HG02981 (cell line): Measurements from ENCODE around the gene ZDHHC11B.
A peak's percentile ranks its signal among the peaks of the same experiment; 100 is the strongest.
"Not testable (repeated sequence)": the region's sequence is repeated elsewhere in the genome, so short reads cannot be mapped to it uniquely, and the experiment has no call there.

ENCODE experiments used
- ATAC-seq: cut with Tn5 transposase; IDR thresholded peaks from one replicate; pipeline ENCODE4 v1.9.1; 2021; ENCODE audit warnings: mild to moderate bottlenecking, moderate library complexity; ENCODE audit not compliant: unreplicated experiment

ZDHHC11B gene

GRCh38 chr5:784428-785177 is at the start of gene ZDHHC11B:
Gene ZDHHC11B (minus strand): TSS chr5:784729. CDS start chr5:766919, 17,810 bp downstream.
- peak; percentile 60 for ATAC-seq

GRCh38 chr5:834013-834412 is 49.5 kb upstream of the ZDHHC11B start:
- not testable (repeated sequence) for ATAC-seq

GRCh38 chr5:828194-828593 is 43.7 kb upstream of the ZDHHC11B start:
- ATAC-seq = not testable (repeated sequence)

GRCh38 chr5:825544-825943 is 41.0 kb upstream of the ZDHHC11B start:
- ATAC-seq = not testable (repeated sequence)

GRCh38 chr5:821504-821903 is 37.0 kb upstream of the ZDHHC11B start:
- ATAC-seq = no peak

GRCh38 chr5:820245-820644 is 35.7 kb upstream of the ZDHHC11B start:
- no peak for ATAC-seq

GRCh38 chr5:819078-819477 is 34.5 kb upstream of the ZDHHC11B start:
- no peak for ATAC-seq

GRCh38 chr5:816176-816575 is 31.6 kb upstream of the ZDHHC11B start:
- no peak for ATAC-seq

- ATAC-seq = no peak
These were observed 30.9 kb upstream of the ZDHHC11B start for GRCh38 chr5:815449-815848.

- not testable (repeated sequence) for ATAC-seq
These were observed 29.0 kb upstream of the ZDHHC11B start for GRCh38 chr5:813575-813974.

GRCh38 chr5:811384-811783 is 26.9 kb upstream of the ZDHHC11B start:
- ATAC-seq = not testable (repeated sequence)

GRCh38 chr5:807719-808514 is 23.4 kb upstream of the ZDHHC11B start:
- not testable (repeated sequence) for ATAC-seq

GRCh38 chr5:801472-801871 is 16.9 kb upstream of the ZDHHC11B start:
- no peak for ATAC-seq

- ATAC-seq = not testable (repeated sequence)
These were observed 16.5 kb upstream of the ZDHHC11B start for GRCh38 chr5:801055-801454.

- not testable (repeated sequence) for ATAC-seq
These were observed 14.1 kb upstream of the ZDHHC11B start for GRCh38 chr5:798505-799138.

- not testable (repeated sequence) for ATAC-seq
These were observed 13.5 kb upstream of the ZDHHC11B start for GRCh38 chr5:797986-798385.

- ATAC-seq = not testable (repeated sequence)
These were observed 11.3 kb upstream of the ZDHHC11B start for GRCh38 chr5:795873-796272.

GRCh38 chr5:794948-795347 is 10.4 kb upstream of the ZDHHC11B start:
- ATAC-seq = not testable (repeated sequence)

GRCh38 chr5:788703-789102 is 4.2 kb upstream of the ZDHHC11B start:
- not testable (repeated sequence) for ATAC-seq

- ATAC-seq = not testable (repeated sequence)
These were observed 3.3 kb upstream of the ZDHHC11B start for GRCh38 chr5:787857-788233.

- ATAC-seq = not testable (repeated sequence)
These were observed 2.8 kb upstream of the ZDHHC11B start for GRCh38 chr5:787224-787856.
